CD4-positive, alpha-beta T cell treated with Interferon gamma for 1 hour (primary cell): Measurements from ENCODE around the gene PTPRB.

Source experiments
- DNase-seq: peaks from one replicate; pipeline ENCODE4 v3.0.0-alpha.2; 2020

PTPRB gene

DNA sequence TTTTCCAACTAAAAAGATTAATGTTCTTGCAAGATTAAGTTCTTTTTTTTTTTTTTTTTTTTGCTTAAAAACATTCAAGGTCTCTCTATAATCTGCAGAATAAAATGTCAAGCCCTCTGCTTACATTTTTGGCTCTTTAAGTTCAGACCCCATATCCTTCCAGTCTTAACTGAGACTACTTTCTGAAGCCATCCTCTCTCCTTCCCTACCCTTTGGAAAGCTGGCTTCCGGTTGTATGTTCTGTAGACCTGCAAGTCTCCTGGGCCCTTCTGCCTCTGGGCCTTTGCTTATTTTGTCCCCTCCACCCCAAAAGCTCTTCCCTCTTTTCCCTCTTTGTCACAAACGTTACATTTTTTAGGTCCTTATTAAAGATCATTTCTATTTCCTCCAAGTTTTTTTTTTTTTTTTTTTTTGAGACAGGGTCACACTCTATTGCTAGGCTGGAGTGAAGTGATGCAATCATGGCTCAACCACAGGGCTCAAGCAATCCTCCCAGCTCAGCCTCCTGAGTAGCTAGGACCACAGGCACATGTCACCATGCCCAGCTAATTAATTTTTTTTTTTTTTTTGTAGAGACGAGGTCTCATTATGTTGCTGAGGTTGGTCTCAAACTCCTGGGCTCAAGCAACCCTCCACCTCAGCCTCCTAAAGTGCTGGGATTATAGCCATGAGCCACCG, 46.5 kb downstream of the PTPRB start:
- DNase-seq, result no peak

DNA sequence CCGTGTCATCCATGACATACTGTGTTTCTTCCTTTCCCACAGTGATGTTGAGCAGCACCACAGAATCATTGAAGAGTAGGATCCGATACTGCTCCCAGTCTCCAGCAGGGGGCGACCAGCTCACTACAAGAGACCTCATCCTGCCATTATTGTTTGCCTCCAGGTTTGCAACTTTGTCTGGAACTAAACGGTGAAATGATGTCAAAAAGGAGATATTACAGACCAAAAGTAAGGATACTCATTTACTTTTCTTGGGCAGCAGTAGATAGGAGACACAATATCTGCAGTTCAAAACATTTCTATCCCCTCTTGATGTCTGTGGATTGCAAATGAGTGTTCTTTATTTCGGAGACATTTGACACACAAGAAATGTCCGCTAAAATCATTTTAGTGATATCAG, 47.2 kb downstream of the PTPRB start:
- DNase-seq, result peak; percentile 20

DNA sequence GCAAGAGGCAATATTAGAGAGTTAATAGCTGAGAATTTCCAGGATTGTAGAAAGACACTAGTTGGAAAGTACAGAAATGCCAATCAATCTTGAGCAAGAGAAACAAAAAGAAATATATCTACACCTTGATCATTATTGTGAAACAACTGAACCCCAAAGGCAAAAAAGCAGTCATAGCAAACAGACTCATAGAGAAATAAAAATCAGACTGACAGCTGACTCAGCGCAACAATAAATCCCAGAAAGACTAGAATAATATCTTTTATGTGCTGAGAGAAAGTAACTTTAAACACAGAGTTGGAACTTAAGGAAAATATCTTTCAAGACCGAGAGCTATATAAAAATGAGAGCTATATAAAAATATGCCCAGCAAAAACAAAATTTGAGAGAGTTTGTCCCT, 52.9 kb downstream of the PTPRB start:
- no peak for DNase-seq

DNA sequence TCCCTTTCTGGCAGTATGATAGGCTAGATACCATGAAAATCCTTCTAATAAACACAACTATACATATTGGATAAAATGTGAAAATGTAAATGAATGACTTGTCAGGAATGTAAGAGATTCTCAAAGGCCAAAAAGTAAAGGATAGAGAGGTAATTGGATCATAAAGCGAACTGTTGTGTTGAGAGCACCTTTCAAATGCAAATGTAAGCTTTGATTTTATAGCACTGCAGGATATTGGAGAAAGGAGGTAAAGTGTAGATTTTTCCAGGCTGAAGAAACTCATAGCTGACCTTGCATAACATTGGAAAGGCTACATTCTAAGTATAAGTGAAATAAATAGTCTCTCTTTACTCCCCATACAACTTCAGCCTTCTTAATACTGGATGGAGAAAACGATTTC, 54.0 kb downstream of the PTPRB start:
- no peak for DNase-seq

DNA sequence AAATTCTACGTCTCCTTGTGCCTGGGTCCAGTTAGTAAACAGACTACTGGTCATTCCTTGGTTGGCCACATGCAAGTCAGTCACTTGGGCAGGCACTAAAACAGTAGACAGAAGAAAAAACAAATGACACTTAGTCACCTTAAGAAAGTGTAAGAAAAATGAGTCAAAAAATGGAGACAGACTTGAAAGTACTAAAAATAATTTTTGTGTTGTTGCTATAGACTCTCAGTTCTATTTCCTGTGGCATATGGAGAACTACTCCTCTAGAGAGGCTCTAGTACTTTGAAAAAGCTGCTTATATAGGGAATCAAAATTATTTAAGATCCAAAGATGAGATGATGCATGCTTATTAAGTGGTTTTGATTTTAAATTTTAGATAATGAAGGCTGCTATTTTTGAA, 56.0 kb downstream of the PTPRB start:
- no peak for DNase-seq

DNA sequence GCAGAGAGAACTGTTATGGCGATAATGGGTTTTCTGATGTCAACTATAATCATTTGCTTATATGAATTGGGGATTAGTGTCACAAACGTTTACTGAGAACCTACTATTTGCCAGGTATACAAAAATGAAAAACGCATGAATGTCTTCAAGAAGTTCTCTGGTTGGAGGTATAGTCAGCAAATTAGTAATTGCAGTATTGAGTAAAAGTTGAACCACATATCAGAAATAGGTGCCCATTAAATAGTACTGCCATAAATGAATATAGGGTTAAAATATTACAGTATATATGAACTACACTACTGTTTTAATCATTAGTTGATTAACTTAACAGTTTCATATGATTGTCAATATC, 60.0 kb downstream of the PTPRB start:
- no peak for DNase-seq

DNA sequence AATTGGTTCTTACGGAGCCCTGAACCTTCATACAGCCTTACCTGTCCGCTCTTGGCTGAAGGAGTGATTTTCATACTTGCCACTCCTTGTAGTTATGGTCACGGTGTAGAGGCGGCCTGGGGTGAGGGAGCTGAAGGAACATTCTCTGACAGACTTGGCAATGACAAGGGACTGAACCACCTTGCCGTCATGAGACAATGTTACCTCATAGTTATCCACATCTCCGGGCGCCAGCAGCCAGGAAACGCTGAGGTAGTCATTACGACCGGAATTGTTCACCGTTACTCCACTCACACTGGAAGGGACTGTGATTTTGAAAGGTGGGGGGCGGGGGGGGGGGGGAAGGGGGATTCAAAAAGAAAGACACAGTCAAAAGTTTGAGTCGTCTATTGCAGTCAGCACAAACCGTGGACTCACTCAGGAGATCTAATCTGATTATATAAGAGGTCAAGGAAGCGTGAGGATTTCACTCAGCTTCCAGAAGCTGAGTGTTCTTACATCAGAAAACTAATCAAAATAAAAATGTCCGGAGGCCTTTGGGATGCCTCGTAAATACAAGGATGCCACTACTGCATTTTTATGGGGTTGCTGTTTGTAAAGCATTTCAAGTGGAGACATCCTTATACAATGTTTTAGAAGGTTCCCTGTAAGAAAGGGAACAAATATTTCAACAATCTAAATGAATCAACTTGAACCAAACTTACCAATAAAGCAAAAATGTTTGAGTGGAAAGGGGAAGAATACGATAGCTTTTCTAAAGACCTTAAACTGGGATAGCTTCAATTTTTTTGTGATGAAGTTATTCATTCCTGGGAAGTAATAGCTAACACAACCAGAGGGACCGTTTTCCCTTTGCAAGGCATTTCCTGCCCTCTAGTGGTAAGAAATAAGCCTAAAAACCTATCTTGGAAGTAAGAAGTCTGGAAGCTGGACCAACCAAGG, 60.6 kb downstream of the PTPRB start:
- DNase-seq, result no peak

DNA sequence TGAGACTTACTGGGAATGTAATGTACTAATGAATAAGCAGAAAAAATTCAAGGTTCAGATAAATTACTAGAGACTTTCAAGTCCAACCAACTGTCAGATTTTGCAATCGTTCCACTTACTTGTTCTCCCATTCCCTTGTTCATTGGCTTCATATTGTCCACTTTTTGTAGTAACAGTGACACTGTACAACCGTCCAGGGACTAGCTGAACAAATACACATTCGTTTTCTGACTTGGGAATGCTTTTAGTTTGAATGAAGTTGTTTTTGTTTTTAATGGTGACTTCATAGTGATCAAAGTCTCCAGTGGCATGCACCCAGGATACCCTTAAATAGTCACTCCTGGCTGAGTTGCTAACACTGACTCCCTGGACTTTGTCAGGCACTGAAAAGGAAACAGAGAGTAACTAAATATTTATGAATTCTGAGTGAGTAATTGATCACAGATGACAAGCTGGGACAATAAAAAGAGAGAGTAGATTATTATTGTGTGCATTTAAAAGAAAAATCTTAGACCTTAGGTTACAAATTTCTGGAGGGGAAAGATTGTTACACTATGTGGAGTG, 65.4 kb downstream of the PTPRB start:
- DNase-seq, result no peak

DNA sequence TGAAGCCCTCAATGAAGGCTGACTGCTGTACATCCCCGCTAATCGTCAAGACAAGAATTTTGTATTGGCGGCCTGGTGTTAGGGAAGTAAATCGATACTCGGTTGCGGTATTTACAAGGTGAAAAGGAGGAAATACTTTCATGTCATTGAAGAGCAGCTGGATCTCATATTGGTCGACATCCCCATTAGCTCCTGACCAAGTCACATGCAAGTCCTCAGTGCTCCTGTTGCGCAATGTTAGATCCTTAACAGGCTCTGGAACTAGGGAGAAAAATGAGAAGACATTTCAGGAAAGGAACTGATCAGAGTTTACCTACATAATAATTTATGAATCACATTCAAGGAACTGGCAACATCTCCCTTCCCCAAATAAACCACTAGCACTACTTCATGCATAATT, 66.2 kb downstream of the PTPRB start:
- DNase-seq, result no peak

DNA sequence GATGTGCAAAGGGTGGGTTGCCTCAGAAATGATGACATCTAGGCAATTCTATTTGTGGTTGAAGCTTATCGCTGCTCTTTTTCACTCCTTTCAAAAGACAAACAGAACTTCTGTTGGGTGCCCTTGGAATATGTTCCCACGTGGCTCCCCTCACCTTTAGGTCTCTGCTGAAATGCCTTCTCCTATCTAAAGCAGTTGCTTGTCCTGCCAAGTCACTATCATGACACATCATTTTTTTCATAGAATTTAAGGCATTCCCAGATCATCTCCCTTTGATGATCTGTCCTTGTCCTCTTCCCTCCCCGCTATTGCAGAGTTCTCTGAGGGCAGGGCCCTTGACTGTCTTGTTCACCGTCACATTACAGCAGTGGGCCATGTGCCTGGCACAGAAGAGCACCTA, 75.7 kb downstream of the PTPRB start:
- DNase-seq, result no peak

DNA sequence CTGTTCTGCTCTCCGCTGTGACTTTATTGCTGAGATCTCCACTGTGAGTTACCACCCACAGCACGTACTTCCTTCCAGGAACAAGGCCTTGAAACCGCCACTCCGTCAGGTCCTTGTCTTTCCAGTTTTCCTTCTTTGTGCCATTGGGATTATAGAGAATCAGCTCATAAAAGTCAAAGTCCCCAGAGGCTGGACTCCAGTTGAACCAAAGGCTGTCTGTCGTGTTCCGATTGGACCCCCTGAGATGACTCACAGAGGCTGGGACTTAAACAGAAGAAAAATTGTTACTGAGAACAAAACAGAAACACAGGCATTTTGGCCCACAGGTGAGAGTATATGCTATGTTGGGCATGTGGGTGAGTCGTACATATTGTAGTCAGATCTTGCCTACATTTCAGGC, 76.6 kb downstream of the PTPRB start:
- no peak for DNase-seq

DNA sequence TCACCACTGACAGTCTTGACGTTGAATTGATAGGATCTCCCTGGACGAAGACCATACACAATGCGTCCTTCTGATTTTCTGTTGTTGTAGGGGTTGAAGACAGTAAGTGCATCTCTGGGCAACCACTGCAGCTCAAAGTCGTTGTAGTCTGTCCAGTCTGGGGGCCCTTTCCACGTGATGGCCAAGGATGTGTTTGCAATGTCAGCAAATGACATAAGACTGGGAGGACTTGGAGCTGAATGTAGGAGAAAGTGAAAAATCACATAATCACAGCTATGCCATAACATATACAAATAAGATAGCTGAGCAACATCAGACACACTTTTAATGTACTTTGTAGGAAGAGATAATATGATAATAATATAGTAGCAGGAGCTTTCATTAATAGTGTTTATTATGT, 77.8 kb downstream of the PTPRB start:
- DNase-seq, result no peak

DNA sequence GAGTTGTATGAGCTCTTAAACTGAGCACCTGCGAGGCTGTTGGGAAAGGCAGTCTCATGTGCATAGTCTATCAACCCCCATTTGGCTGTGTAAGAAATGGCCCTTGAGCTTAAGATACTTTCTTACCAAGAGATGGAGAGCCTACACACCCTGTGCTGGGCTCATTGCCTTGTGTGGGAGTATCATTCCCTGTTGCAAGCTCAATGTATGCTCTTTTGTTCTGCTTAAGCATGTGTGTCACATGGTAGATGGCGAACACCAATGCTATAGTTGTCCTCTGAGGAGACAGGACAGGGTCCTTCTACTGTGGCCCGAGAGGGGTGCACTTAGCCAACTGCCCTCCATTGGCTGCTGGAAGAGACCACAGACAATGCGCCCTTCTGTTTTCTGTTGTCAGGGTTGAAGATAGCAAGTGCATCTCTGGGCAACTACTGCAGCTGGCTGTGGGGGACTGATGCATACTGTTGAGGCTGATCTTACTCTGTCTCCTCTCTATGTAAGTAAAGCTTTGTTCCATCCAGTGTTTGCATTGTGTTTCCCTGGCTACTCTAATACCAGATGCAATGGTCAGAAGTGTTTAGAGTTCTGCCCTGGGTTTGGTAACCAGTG, 79.5 kb downstream of the PTPRB start:
- no peak for DNase-seq

DNA sequence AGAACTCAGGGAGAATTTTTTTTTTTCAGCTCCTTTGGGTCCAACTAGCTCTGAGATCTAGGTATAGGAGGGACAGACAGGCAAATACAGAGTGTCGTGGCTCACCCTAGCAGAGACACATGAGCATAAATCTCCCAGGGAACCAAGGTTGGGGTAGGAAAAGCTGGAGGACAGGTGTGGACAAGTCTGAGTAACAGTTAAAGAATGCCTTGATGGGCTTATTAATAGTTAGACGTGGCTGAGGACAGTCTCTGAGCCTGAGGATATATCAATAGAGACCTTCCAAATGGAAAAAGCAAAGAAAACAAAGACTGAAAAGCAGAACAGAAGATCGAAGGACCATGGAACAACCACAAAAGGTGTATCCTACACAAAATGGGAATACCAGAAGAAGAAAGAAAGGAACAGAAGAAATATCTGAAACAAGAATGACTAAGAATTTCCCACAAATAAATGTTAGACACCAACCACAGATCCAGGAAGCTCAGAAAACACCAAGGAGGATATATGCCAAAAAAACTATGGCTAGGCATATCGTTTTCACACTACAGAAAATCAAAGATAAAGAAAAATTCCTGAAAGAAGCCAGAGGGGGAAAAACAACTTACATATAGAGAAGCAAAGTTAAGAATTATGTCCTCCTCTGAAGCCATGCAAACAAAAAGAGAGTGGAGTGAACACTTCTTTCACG, 80.9 kb downstream of the PTPRB start:
- no peak for DNase-seq

DNA sequence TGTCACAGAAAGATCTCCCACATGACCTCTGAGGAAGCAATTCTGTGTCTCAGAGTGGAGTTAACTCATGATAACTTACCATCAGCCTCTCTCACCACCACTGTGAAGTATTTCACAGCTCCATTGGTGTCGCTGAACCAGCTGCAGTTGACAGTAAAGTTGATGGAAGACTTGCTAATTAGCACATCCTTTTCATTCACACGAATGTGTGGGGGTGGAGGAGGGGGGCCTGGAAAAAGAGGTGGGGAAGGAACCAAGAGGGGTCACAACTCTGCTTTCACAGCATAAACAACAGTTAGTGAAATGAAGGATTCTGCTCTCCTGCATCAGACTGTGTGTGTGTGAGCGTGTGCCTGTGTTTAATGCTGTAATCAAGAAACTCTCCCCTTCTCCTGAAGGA, 82.1 kb downstream of the PTPRB start:
- DNase-seq, result no peak

DNA sequence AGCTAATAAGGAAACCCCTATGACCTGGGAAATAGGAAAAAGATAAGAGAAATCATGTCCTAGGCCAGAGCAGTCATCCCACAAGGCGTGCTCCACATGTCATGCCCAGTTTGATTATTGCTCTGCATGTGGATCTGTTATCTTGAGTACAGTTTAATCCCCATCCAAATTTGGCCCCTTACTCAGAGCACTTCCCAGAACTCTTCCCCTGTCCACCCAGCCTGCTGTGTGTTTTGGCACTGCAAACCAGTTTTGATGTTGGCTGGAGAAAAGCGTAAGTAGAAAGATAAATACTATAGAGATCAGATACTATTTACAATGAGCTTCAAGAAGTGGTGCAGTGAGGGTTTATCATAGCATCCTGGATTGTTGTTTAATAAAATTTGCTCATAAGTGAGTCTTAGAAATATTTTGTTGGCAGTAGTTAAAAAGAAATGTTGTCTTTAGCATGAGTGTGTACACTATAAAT, 83.8 kb downstream of the PTPRB start:
- no peak for DNase-seq

DNA sequence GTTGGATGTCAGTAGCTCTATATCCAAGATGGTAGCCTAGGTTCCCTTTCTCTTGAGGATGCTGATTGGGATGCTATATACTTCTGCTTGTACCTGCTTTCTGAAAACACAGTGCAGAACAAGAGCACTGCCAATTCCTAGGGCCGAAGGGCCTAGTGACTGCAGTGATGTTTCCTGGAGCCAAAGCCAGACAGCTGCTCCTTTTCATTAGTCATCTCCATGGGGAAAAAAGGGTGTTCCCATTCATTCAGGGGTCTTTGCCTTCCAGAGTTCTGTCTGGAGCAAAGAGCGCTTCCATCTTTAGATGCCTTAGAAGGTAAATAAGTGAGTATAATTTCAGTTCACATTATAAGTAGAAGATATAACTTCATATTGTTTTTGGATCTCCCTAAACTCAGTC, 85.5 kb downstream of the PTPRB start:
- no peak for DNase-seq

DNA sequence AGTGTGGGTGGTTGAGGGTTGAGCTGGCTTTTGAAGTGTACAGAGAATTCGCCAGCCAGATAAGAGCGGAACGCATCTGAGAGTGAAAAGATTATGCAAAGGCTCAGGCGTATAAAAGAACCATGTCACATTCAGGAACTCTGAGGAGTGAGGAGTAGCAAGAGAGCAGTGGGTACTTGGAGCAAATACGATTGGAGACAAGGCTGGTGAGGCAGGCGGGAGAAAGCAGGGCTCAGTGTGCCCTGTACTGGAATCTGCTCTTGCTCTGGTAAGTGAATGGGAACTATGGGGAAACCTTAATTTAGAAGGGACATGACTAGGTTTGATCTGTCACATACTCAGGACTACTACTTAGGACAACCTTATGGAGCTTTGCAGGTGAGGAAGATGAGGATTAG, 87.0 kb downstream of the PTPRB start:
- DNase-seq, result no peak

DNA sequence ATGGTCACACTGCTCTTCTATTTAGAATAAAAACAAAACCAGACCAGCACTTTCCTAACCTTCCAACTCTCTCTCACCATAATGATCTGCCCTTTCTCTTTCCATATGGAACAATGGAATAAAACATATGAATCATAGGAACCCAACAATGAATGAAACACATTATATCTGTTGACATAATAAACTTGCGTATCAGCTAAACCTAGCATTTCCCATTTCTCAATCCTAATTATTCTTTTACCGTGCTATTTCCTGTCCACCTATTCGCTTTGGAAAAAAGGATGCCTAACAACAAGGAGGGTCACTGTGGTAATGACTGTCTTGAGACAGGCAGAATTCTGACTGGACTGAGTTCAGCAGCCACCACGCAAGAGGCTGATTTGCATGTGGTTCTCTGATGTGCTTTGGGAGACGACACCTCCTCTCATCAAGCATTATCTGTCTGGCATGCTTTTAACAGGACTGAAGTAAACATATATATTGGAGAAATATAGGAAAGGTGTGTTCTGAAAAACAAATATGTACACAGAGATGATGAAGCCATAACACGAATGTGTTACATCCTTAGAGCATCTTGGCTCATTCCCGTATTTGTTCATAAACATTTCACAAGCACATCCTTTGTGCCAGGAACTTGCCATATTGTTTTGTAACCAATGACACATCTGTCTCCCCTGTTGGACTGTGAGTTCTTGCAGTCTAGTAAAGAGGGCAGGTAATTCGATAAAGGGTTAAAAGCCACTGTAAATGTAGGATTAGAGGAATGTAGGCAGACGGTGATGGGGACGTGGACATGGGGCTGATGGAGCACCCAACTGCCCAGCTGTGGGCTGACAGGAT, 87.7 kb downstream of the PTPRB start:
- no peak for DNase-seq

DNA sequence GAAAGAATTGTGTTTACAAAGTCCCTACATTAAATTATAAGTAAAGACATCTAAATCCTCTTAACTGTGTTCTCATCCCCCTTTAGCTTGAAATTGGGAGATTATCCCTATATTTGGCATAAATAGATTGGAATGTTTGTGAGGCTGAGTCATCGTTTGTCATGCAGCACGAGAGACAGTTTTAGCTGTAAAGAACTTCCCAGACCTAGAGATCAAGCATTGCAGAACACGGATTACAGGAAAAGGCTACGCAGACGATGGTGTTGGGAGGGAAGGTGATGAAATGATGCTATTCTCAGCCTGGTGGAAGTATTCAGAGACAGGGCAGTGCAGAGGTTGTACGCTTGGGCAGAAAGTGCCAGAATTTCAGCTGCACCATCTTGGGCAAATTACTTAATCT, 93.8 kb downstream of the PTPRB start:
- no peak for DNase-seq

DNA sequence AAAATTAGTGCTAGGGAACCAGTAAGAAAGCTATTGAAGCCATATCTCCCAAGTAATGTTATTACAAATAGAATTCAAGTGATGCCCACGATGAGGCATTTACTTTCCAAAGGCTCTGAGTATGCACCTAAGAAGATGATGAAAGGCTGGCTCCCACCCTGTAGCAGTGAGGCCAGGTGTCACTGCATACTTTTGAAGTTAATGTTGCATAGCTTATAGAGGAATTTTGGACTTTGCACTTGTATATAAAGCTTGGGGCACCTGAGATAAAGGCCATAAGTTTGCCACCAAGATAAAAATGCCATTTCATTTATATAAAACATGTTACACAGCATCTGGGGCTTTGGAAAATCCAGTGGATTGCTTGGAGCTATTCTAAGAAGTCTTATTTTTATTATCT, 96.2 kb downstream of the PTPRB start:
- DNase-seq, result no peak

DNA sequence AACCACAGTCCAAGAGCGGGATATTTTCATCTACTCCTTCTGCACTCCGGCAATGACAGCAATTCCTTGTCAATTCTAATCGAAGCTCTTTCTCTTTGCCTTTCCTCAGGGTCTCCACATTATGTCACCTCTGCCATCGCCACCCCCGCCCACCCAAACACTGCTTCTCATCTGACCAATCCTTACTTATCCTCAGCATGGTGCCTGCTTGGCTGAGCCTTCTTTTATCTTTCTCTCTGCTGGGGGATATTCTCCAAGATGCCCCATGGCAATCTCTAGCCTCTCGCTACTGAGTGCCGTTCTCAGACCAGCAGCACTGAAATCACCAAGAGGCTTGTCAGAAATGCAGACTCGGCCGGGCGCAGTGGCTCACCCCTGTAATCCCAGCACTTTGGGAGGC, 100.6 kb downstream of the PTPRB start:
- DNase-seq, result no peak
